Measurements from ENCODE around the gene KIAA1217. TPM values are rescaled to one million over a fixed set of nuclear protein-coding genes. Genes with fewer than 3 reads are reported as not detected.

Gene KIAA1217
- polyA plus RNA-seq, 1 of the 3 experiments (the other 2 are of a cell fraction) = 7.2 TPM

DNA sequence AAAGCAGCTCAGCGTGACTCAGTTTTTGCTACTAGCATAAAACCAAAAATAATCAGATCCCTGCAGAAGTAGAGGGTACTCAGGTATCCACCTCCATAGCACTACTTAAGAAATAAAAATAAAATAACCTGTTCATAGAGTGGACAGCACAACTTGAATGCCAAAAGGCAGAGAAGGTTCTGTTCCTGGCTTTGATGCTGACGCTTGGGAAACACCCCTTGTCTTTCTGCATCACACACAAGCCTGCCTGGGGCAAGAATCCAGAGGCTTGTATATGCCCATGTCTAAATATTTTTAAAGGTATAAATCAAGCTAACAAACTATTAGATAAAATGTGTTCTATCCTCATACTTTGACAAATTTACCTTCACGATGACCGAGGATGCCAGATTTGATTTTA lies 207.3 kb downstream of the KIAA1217 start:
- H3K36me3 ChIP-seq (replicated peaks in 1 of 2; ENCODE audit: control insufficient read depth in 1 of 2, insufficient read depth in 2 of 2, low read length in 1 of 2) = no peaks in the 10 kb centered on the region
- ChIA-PET POLR2A (no interaction called here), CTCF (interaction anchor here (0.6 to 1.6 kb wide), 3 partner anchors 101 to 577 kb away, joined by 3 to 5 read pairs (median 3); no protein-coding TSS in a partner anchor)
- H4K20me1 ChIP-seq (ENCODE audit: insufficient read depth) = no peaks in the 10 kb centered on the region
- no peaks in the 10 kb centered on the region for H3K9me2 ChIP-seq
- H3F3A ChIP-seq (replicated peaks; ENCODE audit: insufficient read depth) = no peaks in the 10 kb centered on the region
- TF ChIP-seq RXRA (IDR thresholded peaks at IDR 0.05; ENCODE audit: borderline replicate concordance, low read depth) = no peak
- no peak for TF ChIP-seq FOXJ3 (CRISPR knock-in tag; IDR thresholded peaks at IDR 0.05)
- TF ChIP-seq TEAD4 (IDR thresholded peaks at IDR 0.05; ENCODE audit: borderline replicate concordance, insufficient read depth) = no peak
- TF ChIP-seq TCF12 (IDR thresholded peaks at IDR 0.05) = no peak
- TF ChIP-seq GATA2 (CRISPR knock-in tag; IDR thresholded peaks at IDR 0.05) = no peak
- TF ChIP-seq RFX5 (IDR thresholded peaks at IDR 0.05; ENCODE audit: low read length) = no peak
- no peak for TF ChIP-seq EZH2phosphoT487 (IDR thresholded peaks at IDR 0.05; ENCODE audit: borderline replicate concordance, low read depth)
- TF ChIP-seq NRF1 (IDR thresholded peaks at IDR 0.05; ENCODE audit: low read depth, low read length) = no peak
- TF ChIP-seq, protein P1, sequence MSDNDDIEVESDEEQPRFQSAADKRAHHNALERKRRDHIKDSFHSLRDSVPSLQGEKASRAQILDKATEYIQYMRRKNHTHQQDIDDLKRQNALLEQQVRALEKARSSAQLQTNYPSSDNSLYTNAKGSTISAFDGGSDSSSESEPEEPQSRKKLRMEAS (IDR thresholded peaks at IDR 0.05; ENCODE audit: low read depth) = no peak
- no peak for TF ChIP-seq ELF1 (IDR thresholded peaks at IDR 0.05)
- TF ChIP-seq, protein P2, sequence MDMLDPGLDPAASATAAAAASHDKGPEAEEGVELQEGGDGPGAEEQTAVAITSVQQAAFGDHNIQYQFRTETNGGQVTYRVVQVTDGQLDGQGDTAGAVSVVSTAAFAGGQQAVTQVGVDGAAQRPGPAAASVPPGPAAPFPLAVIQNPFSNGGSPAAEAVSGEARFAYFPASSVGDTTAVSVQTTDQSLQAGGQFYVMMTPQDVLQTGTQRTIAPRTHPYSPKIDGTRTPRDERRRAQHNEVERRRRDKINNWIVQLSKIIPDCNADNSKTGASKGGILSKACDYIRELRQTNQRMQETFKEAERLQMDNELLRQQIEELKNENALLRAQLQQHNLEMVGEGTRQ (IDR thresholded peaks at IDR 0.05; ENCODE audit: borderline replicate concordance, low read depth, low read length) = no peak
- no peak for TF ChIP-seq YY1 (IDR thresholded peaks at IDR 0.05; ENCODE audit: low read depth)
- TF ChIP-seq POLR2AphosphoS5 (IDR thresholded peaks at IDR 0.05; ENCODE audit: low read depth, low read length) = no peak
- no peak for TF ChIP-seq FOXM1 (IDR thresholded peaks at IDR 0.05; ENCODE audit: low read depth)
- TF ChIP-seq TAF1 (IDR thresholded peaks at IDR 0.05; ENCODE audit: borderline replicate concordance, low read depth, low read length) = no peak
- no peak for TF ChIP-seq NFIC (IDR thresholded peaks at IDR 0.05; ENCODE audit: borderline replicate concordance)
- H3K4me1 ChIP-seq (ENCODE audit: control insufficient read depth in 1 of 2, insufficient read depth in 2 of 2, low read depth in 1 of 2, low read length in 1 of 2) = peaks cover 5 to 13% of the 10 kb centered on the region in 2 experiments; a peak in 2 of 4 replicates
- H3K4me3 ChIP-seq (ENCODE audit: low read depth in 2 of 2, low read length in 1 of 2) = no peak overlapping the region
- no peak overlapping the region for H3K27ac ChIP-seq (ENCODE audit: low read depth in 2 of 2, low read length in 1 of 2)
- no peak overlapping the region for H3K4me2 ChIP-seq
- H3K79me2 ChIP-seq (ENCODE audit: insufficient read depth) = no peaks in the 10 kb centered on the region
- 88% methylated on average over 4 of the region's 4 CpGs for WGBS (ENCODE audit: low lambda C conversion rate)
- H3K27me3 ChIP-seq (ENCODE audit: insufficient read depth) = no peaks in the 10 kb centered on the region
- no peak overlapping the region for H3K9ac ChIP-seq
- no peak for DNase-seq
- H2AFZ ChIP-seq (ENCODE audit: low read depth) = no peak overlapping the region
- no peaks in the 10 kb centered on the region for H3K9me3 ChIP-seq

DNA sequence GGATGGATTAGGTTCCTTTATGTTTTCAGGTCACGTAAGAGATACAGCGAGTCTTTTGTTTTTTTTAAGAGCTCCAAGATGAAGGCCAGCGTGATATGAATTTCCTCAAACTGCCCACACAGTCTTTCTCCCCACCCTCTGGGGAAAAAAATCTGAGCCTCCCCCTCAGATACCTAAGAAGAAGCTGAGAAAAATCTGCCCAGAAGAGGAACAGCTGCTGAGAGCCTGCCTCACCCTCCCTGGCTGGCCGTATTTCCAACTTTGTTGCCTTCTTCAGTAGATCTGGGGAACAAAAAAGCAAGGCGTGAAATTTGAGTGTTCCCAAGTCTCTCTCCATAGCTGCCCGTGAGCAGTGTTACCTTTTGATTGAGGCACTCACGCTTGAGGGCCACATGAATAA lies 208.1 kb downstream of the KIAA1217 start:
- H3K9ac ChIP-seq = no peak overlapping the region
- no peaks in the 10 kb centered on the region for H3K27me3 ChIP-seq (ENCODE audit: insufficient read depth)
- 94% methylated on average over 7 of the region's 7 CpGs for WGBS (ENCODE audit: low lambda C conversion rate)
- H3K4me3 ChIP-seq (ENCODE audit: low read depth in 2 of 2, low read length in 1 of 2) = no peak overlapping the region
- peaks cover 5 to 13% of the 10 kb centered on the region in 2 experiments; a peak in 2 of 4 replicates for H3K4me1 ChIP-seq (ENCODE audit: control insufficient read depth in 1 of 2, insufficient read depth in 2 of 2, low read depth in 1 of 2, low read length in 1 of 2)
- ChIA-PET POLR2A (no interaction called here), CTCF (interaction anchor here (1.3 to 1.6 kb wide), 2 partner anchors 85 to 102 kb away, joined by 5 read pairs; no protein-coding TSS in a partner anchor)
- no peak overlapping the region for H3K27ac ChIP-seq (ENCODE audit: low read depth in 2 of 2, low read length in 1 of 2)
- H3F3A ChIP-seq (replicated peaks; ENCODE audit: insufficient read depth) = no peaks in the 10 kb centered on the region
- no peaks in the 10 kb centered on the region for H3K36me3 ChIP-seq (replicated peaks in 1 of 2; ENCODE audit: control insufficient read depth in 1 of 2, insufficient read depth in 2 of 2, low read length in 1 of 2)
- no peaks in the 10 kb centered on the region for H3K9me2 ChIP-seq
- H3K4me2 ChIP-seq = no peak overlapping the region
- no peaks in the 10 kb centered on the region for H4K20me1 ChIP-seq (ENCODE audit: insufficient read depth)
- no peaks in the 10 kb centered on the region for H3K9me3 ChIP-seq
- no peak overlapping the region for H2AFZ ChIP-seq (ENCODE audit: low read depth)
- no peaks in the 10 kb centered on the region for H3K79me2 ChIP-seq (ENCODE audit: insufficient read depth)
- no peak for DNase-seq
- no peak for TF ChIP-seq MEF2A (IDR thresholded peaks at IDR 0.05; ENCODE audit: borderline replicate concordance, low read depth)
- TF ChIP-seq, protein P3, sequence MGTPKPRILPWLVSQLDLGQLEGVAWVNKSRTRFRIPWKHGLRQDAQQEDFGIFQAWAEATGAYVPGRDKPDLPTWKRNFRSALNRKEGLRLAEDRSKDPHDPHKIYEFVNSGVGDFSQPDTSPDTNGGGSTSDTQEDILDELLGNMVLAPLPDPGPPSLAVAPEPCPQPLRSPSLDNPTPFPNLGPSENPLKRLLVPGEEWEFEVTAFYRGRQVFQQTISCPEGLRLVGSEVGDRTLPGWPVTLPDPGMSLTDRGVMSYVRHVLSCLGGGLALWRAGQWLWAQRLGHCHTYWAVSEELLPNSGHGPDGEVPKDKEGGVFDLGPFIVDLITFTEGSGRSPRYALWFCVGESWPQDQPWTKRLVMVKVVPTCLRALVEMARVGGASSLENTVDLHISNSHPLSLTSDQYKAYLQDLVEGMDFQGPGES (IDR thresholded peaks at IDR 0.05; ENCODE audit: low read depth, low read length) = no peak
- no peak for TF ChIP-seq MXI1 (IDR thresholded peaks at IDR 0.05; ENCODE audit: low read depth, low read length)
- TF ChIP-seq, protein P4, sequence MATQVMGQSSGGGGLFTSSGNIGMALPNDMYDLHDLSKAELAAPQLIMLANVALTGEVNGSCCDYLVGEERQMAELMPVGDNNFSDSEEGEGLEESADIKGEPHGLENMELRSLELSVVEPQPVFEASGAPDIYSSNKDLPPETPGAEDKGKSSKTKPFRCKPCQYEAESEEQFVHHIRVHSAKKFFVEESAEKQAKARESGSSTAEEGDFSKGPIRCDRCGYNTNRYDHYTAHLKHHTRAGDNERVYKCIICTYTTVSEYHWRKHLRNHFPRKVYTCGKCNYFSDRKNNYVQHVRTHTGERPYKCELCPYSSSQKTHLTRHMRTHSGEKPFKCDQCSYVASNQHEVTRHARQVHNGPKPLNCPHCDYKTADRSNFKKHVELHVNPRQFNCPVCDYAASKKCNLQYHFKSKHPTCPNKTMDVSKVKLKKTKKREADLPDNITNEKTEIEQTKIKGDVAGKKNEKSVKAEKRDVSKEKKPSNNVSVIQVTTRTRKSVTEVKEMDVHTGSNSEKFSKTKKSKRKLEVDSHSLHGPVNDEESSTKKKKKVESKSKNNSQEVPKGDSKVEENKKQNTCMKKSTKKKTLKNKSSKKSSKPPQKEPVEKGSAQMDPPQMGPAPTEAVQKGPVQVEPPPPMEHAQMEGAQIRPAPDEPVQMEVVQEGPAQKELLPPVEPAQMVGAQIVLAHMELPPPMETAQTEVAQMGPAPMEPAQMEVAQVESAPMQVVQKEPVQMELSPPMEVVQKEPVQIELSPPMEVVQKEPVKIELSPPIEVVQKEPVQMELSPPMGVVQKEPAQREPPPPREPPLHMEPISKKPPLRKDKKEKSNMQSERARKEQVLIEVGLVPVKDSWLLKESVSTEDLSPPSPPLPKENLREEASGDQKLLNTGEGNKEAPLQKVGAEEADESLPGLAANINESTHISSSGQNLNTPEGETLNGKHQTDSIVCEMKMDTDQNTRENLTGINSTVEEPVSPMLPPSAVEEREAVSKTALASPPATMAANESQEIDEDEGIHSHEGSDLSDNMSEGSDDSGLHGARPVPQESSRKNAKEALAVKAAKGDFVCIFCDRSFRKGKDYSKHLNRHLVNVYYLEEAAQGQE (IDR thresholded peaks at IDR 0.05; ENCODE audit: low read depth, low read length) = no peak
- no peak for TF ChIP-seq ELF1 (IDR thresholded peaks at IDR 0.05)
- TF ChIP-seq, protein P2 (IDR thresholded peaks at IDR 0.05; ENCODE audit: borderline replicate concordance, low read depth, low read length) = no peak
- no peak for TF ChIP-seq FOXJ3 (CRISPR knock-in tag; IDR thresholded peaks at IDR 0.05)
- no peak for TF ChIP-seq FOSL2 (IDR thresholded peaks at IDR 0.05; ENCODE audit: borderline replicate concordance, low read depth)
- TF ChIP-seq FOXM1 (IDR thresholded peaks at IDR 0.05; ENCODE audit: low read depth) = no peak
- no peak for TF ChIP-seq JUND (IDR thresholded peaks at IDR 0.05)
